ENCODE results near the gene SETBP1.
A peak's percentile ranks its signal among the peaks of the same experiment; 100 is the strongest.
"Not testable (repeated sequence)": the region's sequence is repeated elsewhere in the genome, so short reads cannot be mapped to it uniquely, and the experiment has no call there.

SETBP1 gene

GRCh38 chr18:44714376-44714775, 33.7 kb downstream of the SETBP1 start:
- H3K4me3 ChIP-seq: no peak overlapping the region
- H4K20me1 ChIP-seq: peaks cover 0 to 51% (median 0%) of the 10 kb centered on the region in 11 experiments; a peak in 4 of 22 replicates
- peaks cover 0 to 19% (median 4%) of the 10 kb centered on the region in 11 experiments; a peak in 8 of 22 replicates for H3K36me3 ChIP-seq
- H3K27ac ChIP-seq: no peak overlapping the region
- H3K27me3 ChIP-seq: peaks cover 0 to 71% (median 0%) of the 10 kb centered on the region in 11 experiments; a peak in 6 of 22 replicates
- TF ChIP-seq Cebpa-rat (IDR thresholded peaks at IDR 0.05): no peak
- peaks cover 0 to 12% (median 0%) of the 10 kb centered on the region in 11 experiments; a peak in 2 of 22 replicates for H3K9me3 ChIP-seq (replicated peaks in 1 of 11)
- no peak overlapping the region for H3K9ac ChIP-seq
- peaks cover 6 to 19% (median 13%) of the 10 kb centered on the region in 10 experiments; a peak in 19 of 20 replicates for H3K4me1 ChIP-seq
- H3K4me2 ChIP-seq: no peak overlapping the region

DNA sequence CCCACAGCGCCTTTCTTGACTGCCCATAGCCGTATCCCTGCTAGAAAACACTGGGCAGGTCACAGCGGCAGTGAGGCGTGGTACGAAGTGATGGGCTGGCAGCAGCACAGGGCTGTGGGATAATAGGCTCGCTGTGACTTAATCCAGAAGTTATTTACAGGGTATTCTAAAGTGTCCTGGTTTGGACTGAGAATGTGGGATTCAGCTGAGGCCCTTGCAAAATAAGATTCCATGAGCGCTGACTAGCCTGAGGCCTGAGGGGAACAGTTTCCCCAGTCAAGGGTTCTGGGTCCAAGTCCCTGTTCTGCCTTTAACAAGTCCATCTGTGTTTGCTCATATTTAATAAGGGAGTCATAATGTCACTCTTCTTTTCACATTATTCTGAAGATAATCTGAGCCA, 34.6 kb downstream of the SETBP1 start:
- H3K4me2 ChIP-seq: no peak overlapping the region

GRCh38 chr18:44715842-44716241, 35.2 kb downstream of the SETBP1 start:
- peaks cover 0 to 44% (median 0%) of the 10 kb centered on the region in 11 experiments; a peak in 4 of 22 replicates for H4K20me1 ChIP-seq
- H3K27ac ChIP-seq: no peak overlapping the region
- peaks cover 0 to 12% (median 0%) of the 10 kb centered on the region in 11 experiments; a peak in 2 of 22 replicates for H3K9me3 ChIP-seq (replicated peaks in 1 of 11)
- peaks cover 0 to 26% (median 4%) of the 10 kb centered on the region in 11 experiments; a peak in 8 of 22 replicates for H3K36me3 ChIP-seq
- peaks cover 0 to 7% (median under 1%) of the 10 kb centered on the region in 10 experiments; a peak in 3 of 20 replicates for H3K4me1 ChIP-seq
- no peak overlapping the region for H3K4me2 ChIP-seq
- no peak overlapping the region for H3K9ac ChIP-seq
- H3K4me3 ChIP-seq: no peak overlapping the region
- H3K27me3 ChIP-seq: peaks cover 0 to 85% (median 0%) of the 10 kb centered on the region in 11 experiments; a peak in 6 of 22 replicates
- TF ChIP-seq Cebpa-rat (IDR thresholded peaks at IDR 0.05): no peak

More for the DNA sequence above, 34.6 kb downstream of the SETBP1 start:
- peaks cover 0 to 48% (median 0%) of the 10 kb centered on the region in 11 experiments; a peak in 4 of 22 replicates for H4K20me1 ChIP-seq
- H3K27ac ChIP-seq: no peak overlapping the region
- peaks cover 0 to 26% (median 4%) of the 10 kb centered on the region in 11 experiments; a peak in 8 of 22 replicates for H3K36me3 ChIP-seq
- no peak overlapping the region for H3K9ac ChIP-seq
- peaks cover 0 to 80% (median 0%) of the 10 kb centered on the region in 11 experiments; a peak in 6 of 22 replicates for H3K27me3 ChIP-seq
- no peak overlapping the region for H3K4me3 ChIP-seq
- peaks cover 0 to 10% (median 4%) of the 10 kb centered on the region in 10 experiments; a peak in 9 of 20 replicates for H3K4me1 ChIP-seq
- H3K9me3 ChIP-seq (replicated peaks in 1 of 11): peaks cover 0 to 12% (median 0%) of the 10 kb centered on the region in 11 experiments; a peak in 2 of 22 replicates
- TF ChIP-seq Cebpa-rat (IDR thresholded peaks at IDR 0.05): no peak

DNA sequence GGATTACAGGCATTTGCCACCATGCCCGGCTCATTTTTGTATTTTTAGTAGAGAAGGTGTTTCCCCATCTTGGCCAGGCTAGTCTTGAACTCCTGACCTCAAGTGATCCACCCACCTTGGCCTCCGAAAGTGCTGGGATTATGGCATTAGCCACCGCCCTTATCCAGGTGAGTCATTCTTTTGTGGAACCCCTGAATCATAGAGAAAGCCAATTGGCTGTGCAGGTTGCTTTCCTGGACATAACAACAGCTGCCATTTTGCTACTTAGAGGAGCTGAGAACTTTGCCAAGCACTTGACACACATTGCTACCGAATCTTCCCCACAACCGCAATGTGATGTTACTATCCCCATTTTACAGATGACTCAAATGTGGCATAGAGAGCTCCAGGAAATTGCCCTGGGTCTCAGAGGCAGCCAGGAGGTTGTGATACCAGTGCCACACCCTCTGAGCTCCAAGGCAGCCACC, 36.0 kb downstream of the SETBP1 start:
- Histone ChIP-seq H3K27ac (no peak overlapping the region), H3K36me3 (peaks cover 0 to 26% (median 4%) of the 10 kb centered on the region in 11 experiments; a peak in 8 of 22 replicates), H3K27me3 (peaks cover 0 to 94% (median 0%) of the 10 kb centered on the region in 11 experiments; a peak in 6 of 22 replicates), H3K4me3 (no peak overlapping the region), H3K9ac (no peak overlapping the region), H4K20me1 (peaks cover 0 to 53% (median 0%) of the 10 kb centered on the region in 11 experiments; a peak in 4 of 22 replicates), H3K4me1 (peaks cover 0 to 12% (median 4%) of the 10 kb centered on the region in 10 experiments; a peak in 11 of 20 replicates), H3K9me3 (replicated peaks in 1 of 11) (peaks cover 0 to 12% (median 0%) of the 10 kb centered on the region in 11 experiments; a peak in 2 of 22 replicates), H3K4me2 (no peak overlapping the region)
- no peak for TF ChIP-seq Cebpa-rat (IDR thresholded peaks at IDR 0.05)

DNA sequence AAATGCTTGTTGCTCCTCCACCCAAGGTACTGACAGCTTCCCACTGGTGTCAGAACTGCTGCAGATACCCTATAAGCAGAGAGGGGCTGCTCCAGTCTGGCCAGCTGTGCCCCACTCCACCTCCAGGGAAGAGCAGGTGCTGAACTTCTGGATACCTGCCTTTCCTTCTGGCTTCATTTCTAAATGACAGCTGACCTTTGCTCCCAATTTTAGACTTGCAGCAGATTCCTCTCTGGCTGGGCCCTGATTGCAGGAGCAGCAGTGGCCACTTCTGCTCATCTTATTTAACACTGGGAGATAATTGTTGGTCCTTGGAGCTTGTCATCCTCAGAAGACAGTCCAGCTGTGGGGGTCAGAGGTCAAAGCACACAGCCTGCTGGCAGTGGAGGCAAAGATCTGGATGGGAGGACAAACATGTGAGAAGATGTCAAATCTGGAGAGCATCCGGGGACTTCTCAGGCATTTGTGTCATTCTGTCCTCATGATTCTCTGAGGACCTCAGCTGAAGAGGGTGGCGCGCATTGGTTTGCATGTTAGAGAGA, 38.9 kb downstream of the SETBP1 start:
- Histone ChIP-seq H3K27ac (no peak overlapping the region), H3K36me3 (peaks cover 0 to 9% (median 0%) of the 10 kb centered on the region in 11 experiments; a peak in 3 of 22 replicates), H3K4me1 (peaks cover 18 to 33% (median 24%) of the 10 kb centered on the region in 10 experiments), H3K9ac (no peak overlapping the region), H4K20me1 (peaks cover 0 to 74% (median 0%) of the 10 kb centered on the region in 11 experiments; a peak in 6 of 22 replicates), H3K9me3 (replicated peaks in 1 of 11) (no peaks in the 10 kb centered on the region), H3K4me3 (no peak overlapping the region), H3K4me2 (no peak overlapping the region), H3K27me3 (peaks cover 0 to 98% (median 0%) of the 10 kb centered on the region in 11 experiments; a peak in 6 of 22 replicates)
- TF ChIP-seq Cebpa-rat (IDR thresholded peaks at IDR 0.05): no peak

DNA sequence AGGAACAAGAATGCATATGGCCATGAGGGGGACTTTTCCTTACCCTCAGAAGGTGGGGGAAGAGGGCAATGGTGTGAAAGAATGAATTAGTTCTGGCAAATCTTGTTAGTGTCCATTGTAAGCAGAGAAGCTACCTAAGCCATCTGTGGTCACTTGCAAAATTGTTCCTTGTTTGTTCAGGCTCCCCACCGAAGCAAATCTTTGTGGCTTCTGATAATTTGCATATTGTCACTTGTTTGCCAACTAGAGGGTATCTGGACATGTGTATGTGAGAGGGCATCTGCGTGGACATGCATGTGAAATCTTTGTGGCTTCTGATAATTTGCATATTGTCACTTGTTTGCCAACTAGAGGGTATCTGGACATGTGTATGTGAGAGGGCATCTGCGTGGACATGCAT, 41.1 kb downstream of the SETBP1 start:
- Histone ChIP-seq H3K4me1 (peaks cover 40 to 55% (median 46%) of the 10 kb centered on the region in 10 experiments), H3K27me3 (peaks cover 0 to 95% (median 0%) of the 10 kb centered on the region in 11 experiments; a peak in 7 of 22 replicates), H3K4me2 (peak overlapping the region in 7 of 11 experiments; percentile 1 to 34 (median 22); a peak in 9 of 22 replicates), H4K20me1 (peaks cover 0 to 71% (median 0%) of the 10 kb centered on the region in 11 experiments; a peak in 6 of 22 replicates)
- H3K36me3 ChIP-seq; H3K4me3 ChIP-seq; H3K9me3 ChIP-seq (replicated peaks in 1 of 11); H3K27ac ChIP-seq; H3K9ac ChIP-seq: not testable (repeated sequence)

DNA sequence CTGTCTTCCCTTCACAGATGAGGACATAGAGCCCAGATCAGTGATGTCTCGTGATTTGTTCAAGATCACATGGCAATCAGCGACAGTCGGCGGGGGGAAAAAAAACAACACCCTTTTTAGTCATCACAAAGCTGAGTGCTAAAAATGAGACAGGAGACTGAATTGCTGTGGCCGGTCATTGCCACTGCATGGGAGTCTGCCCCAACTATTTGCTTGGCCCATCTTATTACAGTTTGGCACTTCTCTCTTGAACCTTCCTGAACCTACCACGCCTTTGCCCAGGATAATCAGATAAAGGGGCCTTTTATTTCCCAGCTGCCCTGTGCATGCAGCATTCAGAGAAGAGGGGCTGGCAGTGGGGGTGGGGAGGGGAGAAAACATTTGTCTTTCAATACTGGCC, 42.7 kb downstream of the SETBP1 start:
- H3K4me1 ChIP-seq: peaks cover 47 to 60% (median 57%) of the 10 kb centered on the region in 10 experiments
- peaks cover 0 to 9% (median 0%) of the 10 kb centered on the region in 11 experiments; a peak in 2 of 22 replicates for H3K36me3 ChIP-seq
- no peak for TF ChIP-seq Cebpa-rat (IDR thresholded peaks at IDR 0.05)

GRCh38 chr18:44724105-44724778, 43.6 kb downstream of the SETBP1 start:
- H3K4me1 ChIP-seq: peaks cover 48 to 68% (median 62%) of the 10 kb centered on the region in 10 experiments

More for the DNA sequence above, 42.7 kb downstream of the SETBP1 start:
- no peak overlapping the region for H3K9ac ChIP-seq
- peaks cover 0 to 95% (median 0%) of the 10 kb centered on the region in 11 experiments; a peak in 8 of 22 replicates for H3K27me3 ChIP-seq
- peaks cover 0 to 72% (median 0%) of the 10 kb centered on the region in 11 experiments; a peak in 6 of 22 replicates for H4K20me1 ChIP-seq
- H3K4me3 ChIP-seq: no peak overlapping the region
- H3K9me3 ChIP-seq (replicated peaks in 1 of 11): no peaks in the 10 kb centered on the region
- peak overlapping the region in 3 of 11 experiments; percentile 75 to 82 (median 77); a peak in 4 of 22 replicates for H3K27ac ChIP-seq
- H3K4me2 ChIP-seq: peak overlapping the region; percentile 62 to 87 (median 81); a peak in 20 of 22 replicates

More at GRCh38 chr18:44724105-44724778, 43.6 kb downstream of the SETBP1 start:
- Histone ChIP-seq H4K20me1 (peaks cover 0 to 74% (median 4%) of the 10 kb centered on the region in 11 experiments; a peak in 9 of 22 replicates), H3K27ac (peak overlapping the region in 8 of 11 experiments; percentile 32 to 82 (median 66); a peak in 16 of 22 replicates), H3K27me3 (peaks cover 0 to 95% (median 0%) of the 10 kb centered on the region in 11 experiments; a peak in 10 of 22 replicates), H3K36me3 (peaks cover 0 to 8% (median 0%) of the 10 kb centered on the region in 11 experiments; a peak in 2 of 22 replicates), H3K4me3 (no peak overlapping the region), H3K4me2 (peak overlapping the region; percentile 62 to 87 (median 81)), H3K9me3 (replicated peaks in 1 of 11) (no peaks in the 10 kb centered on the region), H3K9ac (peak overlapping the region in 1 of 11 experiments; percentile 12; a peak in 4 of 22 replicates)
- no peak for TF ChIP-seq Cebpa-rat (IDR thresholded peaks at IDR 0.05)
